ENCODE results near the gene DRAM1.
"Not testable (repeated sequence)": the region's sequence is repeated elsewhere in the genome, so short reads cannot be mapped to it uniquely, and the experiment has no call there.

The DRAM1 gene

GRCh38 chr12:101859664-101860607 is 17.4 kb upstream of the DRAM1 start:
- no peak for DNase-seq

- peak; percentile 64 for DNase-seq
Observed at GRCh38 chr12:101861688-101862087, 15.7 kb upstream of the DRAM1 start.

GRCh38 chr12:101862245-101862644 is 15.1 kb upstream of the DRAM1 start:
- no peak for DNase-seq

- DNase-seq, result no peak
Observed at GRCh38 chr12:101863981-101864380, 13.4 kb upstream of the DRAM1 start.

- DNase-seq, result no peak
Observed at GRCh38 chr12:101866615-101867373, 10.6 kb upstream of the DRAM1 start.

GRCh38 chr12:101867619-101868018 is 9.8 kb upstream of the DRAM1 start:
- not testable (repeated sequence) for DNase-seq

GRCh38 chr12:101870925-101871324 is 6.5 kb upstream of the DRAM1 start:
- DNase-seq, result no peak

GRCh38 chr12:101875162-101875561 is 2.2 kb upstream of the DRAM1 start:
- DNase-seq, result no peak

- no peak for DNase-seq
Observed at GRCh38 chr12:101876322-101876860, 989 bp upstream of the DRAM1 start.

- DNase-seq, result no peak
Observed at GRCh38 chr12:101877806-101878242, 444 bp downstream of the DRAM1 start.

- DNase-seq, result no peak
Observed at GRCh38 chr12:101878243-101878821, 952 bp downstream of the DRAM1 start.

- no peak for DNase-seq
Observed at GRCh38 chr12:101880769-101881168, 3.4 kb downstream of the DRAM1 start.

- DNase-seq, result no peak
Observed at GRCh38 chr12:101881228-101881627, 3.8 kb downstream of the DRAM1 start.

GRCh38 chr12:101884174-101884573 is 6.8 kb downstream of the DRAM1 start:
- DNase-seq, result no peak

GRCh38 chr12:101884781-101885340 is 7.5 kb downstream of the DRAM1 start:
- DNase-seq, result not testable (repeated sequence)

- DNase-seq, result no peak
Observed at GRCh38 chr12:101885912-101886561, 8.7 kb downstream of the DRAM1 start.

GRCh38 chr12:101889211-101889752 is 11.9 kb downstream of the DRAM1 start:
- DNase-seq, result no peak

- peak; percentile 31 for DNase-seq
Observed at GRCh38 chr12:101891462-101891971, 14.1 kb downstream of the DRAM1 start.

- DNase-seq, result no peak
Observed at GRCh38 chr12:101892794-101893193, 15.4 kb downstream of the DRAM1 start.

GRCh38 chr12:101901777-101902176 is 24.4 kb downstream of the DRAM1 start:
- DNase-seq, result no peak

GRCh38 chr12:101902641-101903040 is 25.3 kb downstream of the DRAM1 start:
- no peak for DNase-seq

- no peak for DNase-seq
Observed at GRCh38 chr12:101906226-101906625, 28.8 kb downstream of the DRAM1 start.

Measured in NCI-H2029 (cell line).